NCI-H146 (cell line): ENCODE data around the gene METTL26.
A peak's percentile ranks its signal among the peaks of the same experiment; 100 is the strongest.

ENCODE experiments used
- DNase-seq: peaks from one replicate; lab custom pipeline; 2025; lab: John Stamatoyannopoulos, UW

Gene METTL26

DNA sequence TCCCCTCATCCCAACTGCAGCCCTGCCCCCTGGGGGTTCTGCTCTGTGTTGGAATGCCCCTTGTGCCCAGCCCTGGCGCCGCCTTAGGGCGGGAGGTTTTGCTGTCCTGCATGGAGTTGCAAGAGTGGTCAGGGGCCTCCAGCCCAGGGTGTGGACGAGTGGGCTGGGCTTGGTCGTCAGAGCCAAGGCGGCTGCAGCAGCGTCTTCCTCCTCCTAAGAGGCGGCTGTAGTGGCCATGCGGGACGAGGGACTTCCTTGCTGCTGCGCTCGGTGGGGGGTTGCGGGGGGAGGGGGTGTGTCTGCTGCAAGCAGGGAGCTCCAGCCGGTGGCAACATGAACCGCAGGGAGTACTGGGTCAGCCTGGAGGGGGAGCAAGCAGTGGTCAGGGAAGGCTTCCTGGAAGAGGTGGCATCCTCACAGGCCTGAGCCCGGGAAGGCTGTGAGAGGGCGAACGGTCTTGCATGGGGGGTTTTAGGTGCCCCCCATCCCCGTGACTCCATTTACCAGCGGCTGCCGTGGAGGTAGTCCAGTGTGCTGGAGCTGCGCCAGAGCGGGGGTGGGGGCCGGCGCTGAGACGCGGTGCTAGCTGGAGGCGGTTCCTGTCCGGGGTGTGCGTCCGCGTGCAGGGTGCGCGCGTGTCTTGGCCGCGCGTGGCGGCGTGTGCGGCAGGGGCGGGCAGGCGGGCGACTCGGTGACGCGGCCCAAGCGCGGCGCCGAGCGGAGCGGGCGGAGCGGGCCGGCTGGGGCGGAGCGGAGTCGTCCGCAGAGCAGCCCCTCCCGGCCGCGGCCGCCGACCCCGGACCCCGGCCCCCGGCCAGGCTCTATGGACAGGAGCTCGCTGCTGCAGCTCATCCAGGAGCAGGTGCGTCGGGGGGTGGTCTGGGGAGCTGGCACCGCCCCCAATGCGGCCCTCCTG lies 39.1 kb upstream of the METTL26 start, which contains the start of gene RHBDL1:
RHBDL1 (plus strand) TSS at position 704 of the 916 bp plus-strand sequence; CDS start at position 824, 120 bp downstream.
- DNase-seq: peak; percentile 47

DNA sequence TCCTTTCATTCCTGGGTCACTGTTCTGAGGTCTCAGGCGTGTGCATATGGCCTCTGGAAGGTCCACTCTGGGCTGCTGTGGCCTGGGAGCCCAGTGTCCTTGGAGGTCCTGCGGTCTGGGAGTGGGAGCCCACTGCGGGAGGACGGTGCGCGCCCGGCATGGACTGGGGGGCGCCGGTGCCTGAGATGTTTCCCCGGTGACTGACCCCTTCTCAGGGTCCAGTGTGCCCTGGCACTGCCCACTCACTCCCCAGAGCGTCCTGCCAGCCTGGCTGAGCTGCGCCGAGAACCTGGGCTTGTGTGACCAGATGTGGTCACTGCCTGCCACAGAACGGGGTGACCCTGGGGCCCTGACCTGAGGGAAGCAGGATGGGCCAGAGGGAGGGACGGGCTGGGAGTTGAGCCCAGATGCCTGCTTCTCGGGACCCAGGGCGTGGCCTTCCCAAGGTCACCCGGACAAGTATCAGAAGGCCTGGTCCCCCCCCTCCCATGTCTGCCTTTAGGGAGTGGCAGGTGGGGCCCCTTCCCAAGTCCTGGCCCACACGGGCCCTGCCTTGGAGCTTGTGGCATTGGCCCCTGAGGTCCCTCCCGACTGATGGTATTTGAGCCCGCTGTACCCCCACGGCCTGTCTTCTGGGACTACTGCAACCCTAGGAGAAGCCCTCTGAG lies 38.2 kb upstream of the METTL26 start:
- DNase-seq: no peak

DNA sequence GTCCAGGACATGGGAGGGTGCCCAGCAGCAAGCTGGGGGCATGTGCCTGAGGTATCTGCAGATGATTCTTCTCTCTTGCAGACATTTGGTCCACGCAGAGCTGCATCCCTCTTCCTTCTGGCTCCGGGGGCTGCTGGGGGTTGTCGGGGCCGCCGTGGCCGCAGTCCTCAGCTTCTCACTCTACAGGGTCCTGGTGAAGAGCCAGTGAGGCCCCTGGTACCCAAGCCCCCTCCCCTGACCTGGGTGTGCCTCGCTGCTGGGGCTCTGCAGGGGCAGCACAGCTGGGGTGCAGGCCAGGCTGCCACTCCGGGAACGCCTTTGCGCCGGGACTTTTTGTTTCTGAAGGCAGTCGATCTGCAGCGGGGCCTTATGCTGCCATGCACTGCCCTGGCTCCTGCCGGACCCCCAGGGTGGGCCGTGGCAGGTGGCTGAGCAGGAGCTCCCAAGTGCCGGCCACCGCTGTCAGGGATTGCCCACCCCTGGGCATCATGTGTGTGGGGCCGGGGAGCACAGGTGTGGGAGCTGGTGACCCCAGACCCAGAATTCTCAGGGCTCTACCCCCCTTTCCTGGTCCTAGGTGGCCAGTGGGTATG lies 37.4 kb upstream of the METTL26 start:
- no peak for DNase-seq

DNA sequence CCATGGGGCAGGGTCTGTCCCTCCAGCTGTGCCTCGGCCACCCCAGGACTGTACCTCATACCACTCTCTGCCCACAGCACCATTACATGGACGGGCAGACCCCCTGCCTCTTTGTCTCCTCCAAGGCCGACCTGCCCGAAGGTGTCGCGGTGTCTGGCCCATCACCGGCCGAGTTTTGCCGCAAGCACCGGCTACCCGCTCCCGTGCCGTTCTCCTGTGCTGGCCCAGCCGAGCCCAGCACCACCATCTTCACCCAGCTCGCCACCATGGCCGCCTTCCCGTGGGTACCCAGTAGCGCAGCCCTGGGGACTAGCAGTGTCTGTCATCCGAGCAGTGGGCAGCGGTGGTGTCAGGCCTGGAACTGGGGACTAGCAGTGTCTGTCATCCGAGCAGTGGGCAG lies 36.7 kb upstream of the METTL26 start:
- DNase-seq: no peak

DNA sequence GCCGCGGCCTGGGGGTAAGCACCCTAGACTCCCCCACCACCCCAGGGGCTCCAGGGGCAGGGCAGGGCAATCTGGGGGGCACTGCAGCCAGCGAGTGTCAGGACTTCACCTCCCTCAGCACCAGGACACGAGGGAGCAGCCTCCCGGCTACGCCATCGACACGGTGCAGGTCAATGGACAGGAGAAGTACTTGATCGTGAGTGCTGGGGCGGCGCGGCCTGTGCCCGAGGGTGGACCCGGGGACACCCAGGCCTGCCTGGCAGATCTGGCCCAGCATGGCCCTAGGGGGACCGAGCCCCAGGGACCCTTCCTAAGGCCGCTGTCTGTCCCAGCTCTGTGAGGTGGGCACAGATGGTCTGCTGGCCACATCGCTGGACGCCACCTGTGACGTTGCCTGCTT lies 36.3 kb upstream of the METTL26 start:
- DNase-seq: no peak

DNA sequence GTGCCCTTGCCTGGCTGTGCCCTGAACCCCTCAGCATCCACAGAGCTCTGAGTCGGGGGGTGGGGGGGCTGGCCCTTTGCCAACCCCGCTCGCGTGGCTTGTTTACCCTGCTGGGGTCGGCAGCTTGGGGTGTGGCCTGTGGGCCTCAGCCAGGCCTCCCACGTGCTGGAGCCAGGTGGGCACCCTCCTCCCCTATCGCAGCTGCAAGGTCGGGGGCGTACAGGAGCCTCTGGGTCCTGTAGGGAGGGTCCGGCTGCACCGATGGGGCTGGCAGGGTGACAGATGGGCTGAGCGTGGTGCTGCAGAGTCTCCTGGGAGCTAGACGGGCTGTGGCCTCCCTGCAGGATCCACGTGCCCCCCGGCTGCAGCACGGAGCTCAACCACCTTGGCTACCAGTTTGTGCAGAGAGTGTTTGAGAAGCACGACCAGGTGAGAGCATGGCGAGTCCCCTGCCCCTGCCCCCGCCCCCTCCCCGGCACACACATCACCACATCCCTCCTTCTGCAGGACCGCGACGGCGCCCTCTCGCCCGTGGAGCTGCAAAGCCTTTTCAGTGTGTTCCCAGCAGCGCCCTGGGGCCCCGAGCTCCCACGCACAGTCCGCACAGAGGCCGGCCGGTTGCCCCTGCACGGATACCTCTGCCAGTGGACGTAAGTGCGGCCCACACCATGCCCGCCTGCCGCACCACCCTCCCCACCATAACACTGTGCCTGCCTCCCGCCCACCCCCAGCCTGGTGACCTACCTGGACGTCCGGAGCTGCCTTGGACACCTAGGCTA lies 35.4 kb upstream of the METTL26 start:
- no peak for DNase-seq

DNA sequence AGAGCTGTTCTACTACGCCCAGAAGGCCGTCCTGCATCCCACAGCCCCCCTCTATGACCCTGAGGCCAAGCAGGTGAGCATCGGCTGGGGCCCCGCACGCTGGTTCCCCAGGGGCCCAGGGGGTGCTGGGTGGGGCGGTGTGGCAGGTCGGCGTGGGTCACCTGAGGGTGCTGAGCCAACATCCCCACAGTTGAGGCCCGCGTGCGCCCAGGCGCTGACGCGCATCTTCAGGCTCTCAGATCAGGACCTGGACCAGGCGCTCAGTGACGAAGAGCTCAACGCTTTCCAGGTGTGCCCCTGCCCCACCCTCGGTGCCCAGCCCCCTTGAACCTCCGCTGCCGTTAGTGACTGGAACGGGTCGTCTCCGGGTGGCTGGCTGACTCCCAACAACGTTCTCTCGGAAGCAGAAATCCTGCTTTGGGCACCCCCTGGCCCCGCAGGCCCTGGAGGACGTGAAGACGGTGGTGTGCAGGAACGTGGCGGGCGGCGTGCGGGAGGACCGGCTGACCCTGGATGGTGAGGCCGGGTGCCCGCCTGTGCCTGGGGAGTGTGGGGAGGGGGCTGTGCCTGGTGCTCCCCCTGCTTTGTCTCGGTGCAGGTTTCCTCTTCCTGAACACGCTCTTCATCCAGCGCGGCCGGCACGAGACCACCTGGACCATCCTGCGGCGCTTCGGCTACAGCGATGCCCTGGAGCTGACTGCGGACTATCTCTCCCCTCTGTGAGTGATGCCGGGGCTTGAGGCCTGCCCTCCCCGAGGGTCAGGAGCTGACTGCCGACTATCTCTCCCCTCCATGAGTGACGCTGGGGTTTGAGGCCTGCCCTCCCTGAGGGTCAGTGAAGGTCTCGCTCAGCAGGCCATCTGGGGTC lies 34.6 kb upstream of the METTL26 start:
- no peak for DNase-seq

DNA sequence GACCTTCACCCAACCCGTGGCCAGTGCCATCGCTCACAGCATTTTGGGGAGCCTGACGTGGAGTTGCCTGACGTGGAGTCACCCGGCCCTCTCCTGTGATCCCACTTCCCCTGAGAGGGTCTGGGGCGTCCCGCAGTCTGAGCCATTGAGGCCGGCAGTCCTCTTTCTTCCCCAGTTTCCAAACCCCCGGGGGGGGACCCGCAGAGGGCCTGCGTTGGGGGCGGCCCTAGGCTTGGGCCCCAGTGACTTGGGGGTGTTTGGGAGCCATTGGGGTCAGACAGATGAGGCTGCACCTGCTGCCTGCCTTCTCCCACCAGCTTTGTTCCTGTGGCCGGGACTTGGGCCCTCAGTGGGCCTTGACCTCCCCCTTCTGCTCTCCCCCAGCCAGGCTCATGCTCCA lies 33.6 kb upstream of the METTL26 start:
- DNase-seq: no peak

DNA sequence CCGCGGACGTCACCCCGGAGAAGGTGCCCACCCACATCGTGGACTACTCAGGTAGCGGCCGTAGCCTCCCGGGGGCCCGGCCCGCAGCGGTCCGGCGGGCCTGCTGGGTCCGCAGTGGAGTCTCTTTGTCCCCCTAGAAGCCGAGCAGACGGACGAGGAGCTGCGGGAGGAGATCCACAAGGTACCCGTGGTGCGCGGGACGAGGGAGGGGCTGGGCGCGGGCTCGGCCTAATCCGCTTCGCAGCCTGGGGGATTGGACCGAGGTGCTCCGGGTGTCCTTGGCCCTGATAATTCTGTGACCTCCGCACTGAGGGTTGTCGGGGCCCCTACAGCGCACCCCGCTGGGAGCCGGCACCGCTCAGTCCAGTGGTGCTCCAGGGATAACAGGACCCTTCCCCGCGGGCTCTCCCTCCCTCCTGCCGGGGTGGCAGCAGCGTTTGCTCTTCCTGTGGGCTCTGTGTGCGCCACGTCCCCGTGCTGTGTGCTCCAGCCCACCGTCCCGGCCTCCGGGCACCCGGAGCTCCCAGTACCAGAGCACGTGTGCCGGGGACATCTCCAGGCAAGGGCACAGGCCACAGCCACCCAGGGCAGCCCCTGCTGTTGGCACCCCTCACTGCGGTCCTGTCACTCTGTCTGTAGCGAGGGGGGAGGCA lies 32.5 kb upstream of the METTL26 start:
- peak; percentile 50 for DNase-seq

DNA sequence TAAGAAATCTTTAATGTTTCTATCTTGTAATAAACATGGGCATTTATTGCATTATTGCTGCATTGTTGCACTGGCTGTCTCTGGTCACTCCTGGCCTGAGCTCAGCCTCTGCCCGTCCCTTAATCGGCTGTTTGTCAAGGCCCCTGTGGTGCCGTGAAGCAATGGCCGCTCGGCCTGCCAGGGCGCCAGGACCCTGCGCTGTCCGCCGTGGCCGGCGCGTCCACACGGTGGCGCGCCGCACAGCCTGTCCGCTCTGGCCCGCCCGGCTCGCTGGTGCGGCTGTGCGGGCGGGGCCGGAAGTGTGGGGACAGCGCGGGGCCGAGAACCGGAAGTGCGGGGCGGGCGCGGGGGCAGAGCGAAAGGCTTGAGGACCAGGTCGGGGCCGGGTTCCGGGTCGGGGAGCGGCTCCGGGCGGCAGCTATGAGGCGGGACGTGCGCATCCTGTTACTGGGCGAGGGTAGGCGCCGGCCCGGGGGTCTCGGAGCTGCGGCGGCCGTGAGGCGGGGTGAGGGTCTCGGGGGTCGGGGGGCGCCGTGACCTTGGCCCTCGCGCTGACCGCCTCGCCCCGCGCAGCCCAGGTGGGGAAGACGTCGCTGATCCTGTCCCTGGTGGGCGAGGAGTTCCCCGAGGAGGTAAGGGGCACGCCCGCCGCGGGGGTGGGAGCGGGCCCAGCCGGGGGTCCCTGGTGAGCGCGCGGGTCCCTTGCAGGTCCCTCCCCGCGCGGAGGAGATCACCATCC lies 31.8 kb upstream of the METTL26 start, which contains the start of gene RHOT2:
RHOT2 (plus strand) TSS at position 353 of the 739 bp plus-strand sequence; CDS start at position 421, 68 bp downstream.
- DNase-seq: peak; percentile 95

DNA sequence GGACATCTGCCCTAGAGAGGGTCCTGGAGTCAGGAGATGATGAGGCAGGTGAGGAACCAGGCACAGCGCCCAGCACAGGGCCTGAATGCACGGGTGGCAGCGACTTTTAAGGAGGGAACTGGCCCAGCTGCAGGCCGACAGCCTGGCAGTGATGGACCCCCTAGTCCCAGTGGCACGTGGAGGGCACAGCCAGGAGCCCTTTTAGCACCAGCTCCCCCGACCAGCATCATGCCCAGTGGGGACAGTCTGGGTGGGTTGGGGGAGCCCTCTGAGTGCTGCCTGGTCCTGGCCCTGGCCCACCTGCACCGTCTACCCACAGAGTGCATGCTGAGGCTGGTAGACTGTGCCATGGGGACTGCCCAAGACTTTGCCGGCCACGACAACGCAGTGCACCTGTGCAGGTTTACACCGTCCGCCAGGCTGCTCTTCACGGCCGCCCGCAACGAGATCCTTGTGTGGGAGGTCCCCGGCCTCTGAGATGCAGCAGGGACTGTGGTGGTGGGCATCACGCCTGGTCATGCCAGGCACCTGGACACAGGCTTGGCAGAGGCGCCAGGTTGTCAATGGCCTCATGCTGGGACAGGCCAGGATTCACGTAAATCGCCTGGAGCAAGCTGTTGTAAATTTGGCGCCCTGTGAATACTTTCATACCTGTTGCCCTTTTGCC lies 31.1 kb upstream of the METTL26 start:
- no peak for DNase-seq

DNA sequence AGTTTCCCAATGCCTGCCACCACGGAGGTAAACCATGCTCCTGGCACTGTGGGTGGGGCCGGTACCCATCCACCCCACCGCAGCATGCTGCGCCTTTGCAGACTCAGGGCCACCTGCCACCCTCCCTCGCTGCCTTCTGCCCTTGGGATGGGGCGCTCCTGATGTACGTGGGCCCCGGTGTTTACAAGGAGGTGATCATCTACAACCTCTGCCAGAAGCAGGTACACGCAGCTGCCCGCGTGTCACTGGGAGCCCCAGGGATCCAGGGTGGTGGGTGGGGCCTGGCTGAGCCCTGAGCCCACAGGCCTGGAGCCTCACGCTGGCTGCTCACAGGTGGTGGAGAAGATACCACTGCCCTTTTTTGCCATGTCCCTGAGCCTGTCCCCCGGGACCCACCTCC lies 30.5 kb upstream of the METTL26 start:
- no peak for DNase-seq

DNA sequence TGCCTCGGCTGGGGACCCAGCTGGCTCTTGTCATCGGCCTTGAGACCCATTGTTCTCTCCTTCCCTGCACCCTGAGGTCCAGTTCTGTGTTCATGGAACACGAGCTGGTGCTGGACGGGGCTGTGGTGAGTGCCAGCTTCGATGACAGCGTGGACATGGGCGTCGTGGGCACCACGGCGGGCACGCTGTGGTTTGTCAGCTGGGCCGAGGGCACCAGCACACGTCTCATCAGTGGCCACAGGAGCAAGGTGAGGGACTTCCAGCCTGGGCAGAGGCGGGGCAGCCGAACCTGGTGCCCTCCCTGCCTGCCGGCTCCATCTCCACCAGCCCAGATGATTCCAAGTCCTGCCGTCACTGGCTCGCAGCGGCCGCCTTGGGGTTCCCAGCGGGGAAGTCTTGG lies 26.5 kb upstream of the METTL26 start:
- DNase-seq: no peak

DNA sequence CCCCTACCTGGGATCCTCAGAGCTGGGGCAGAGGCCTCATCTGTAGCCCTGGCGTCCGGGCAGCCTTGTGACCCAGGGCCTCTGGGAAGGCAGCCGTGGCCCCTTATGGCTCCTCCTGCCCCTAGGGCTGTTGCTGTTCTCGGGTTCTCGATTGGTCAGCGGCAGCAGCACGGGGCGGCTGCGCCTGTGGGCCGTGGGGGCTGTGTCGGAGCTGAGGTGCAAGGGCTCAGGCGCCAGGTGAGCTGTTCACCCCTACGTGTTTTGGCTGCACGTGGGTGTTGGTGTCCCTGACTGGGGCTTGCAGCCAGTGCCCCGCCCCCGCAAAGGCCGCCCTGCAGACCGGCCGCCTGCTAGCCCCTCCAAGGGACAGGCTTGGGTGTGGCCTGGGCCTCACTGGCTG lies 26.0 kb upstream of the METTL26 start:
- DNase-seq: no peak

DNA sequence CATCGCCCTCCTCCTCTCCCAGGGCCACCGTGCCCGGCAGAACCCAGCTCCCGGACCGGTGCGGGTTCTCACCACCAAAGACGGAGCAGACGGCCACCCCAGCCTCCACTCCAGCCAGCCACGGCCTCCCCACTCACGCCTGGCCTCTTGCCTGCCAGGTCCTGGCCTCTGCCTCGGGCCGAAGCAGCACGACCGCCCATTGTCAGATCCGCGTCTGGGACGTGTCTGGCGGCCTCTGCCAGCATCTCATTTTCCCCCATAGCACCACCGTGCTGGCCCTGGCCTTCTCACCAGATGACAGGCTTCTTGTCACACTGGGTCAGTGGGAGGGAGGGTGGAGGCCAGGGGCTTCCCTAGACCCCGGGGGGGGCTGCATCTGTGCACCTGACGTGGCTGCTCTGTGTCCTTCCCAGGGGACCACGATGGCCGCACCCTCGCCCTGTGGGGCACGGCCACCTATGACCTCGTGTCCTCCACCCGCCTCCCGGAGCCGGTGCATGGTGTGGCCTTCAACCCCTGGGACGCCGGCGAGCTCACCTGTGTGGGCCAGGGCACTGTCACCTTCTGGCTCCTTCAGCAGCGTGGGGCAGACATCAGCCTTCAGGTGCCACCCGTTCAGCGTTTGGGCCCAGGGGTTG lies 25.2 kb upstream of the METTL26 start:
- DNase-seq: no peak

DNA sequence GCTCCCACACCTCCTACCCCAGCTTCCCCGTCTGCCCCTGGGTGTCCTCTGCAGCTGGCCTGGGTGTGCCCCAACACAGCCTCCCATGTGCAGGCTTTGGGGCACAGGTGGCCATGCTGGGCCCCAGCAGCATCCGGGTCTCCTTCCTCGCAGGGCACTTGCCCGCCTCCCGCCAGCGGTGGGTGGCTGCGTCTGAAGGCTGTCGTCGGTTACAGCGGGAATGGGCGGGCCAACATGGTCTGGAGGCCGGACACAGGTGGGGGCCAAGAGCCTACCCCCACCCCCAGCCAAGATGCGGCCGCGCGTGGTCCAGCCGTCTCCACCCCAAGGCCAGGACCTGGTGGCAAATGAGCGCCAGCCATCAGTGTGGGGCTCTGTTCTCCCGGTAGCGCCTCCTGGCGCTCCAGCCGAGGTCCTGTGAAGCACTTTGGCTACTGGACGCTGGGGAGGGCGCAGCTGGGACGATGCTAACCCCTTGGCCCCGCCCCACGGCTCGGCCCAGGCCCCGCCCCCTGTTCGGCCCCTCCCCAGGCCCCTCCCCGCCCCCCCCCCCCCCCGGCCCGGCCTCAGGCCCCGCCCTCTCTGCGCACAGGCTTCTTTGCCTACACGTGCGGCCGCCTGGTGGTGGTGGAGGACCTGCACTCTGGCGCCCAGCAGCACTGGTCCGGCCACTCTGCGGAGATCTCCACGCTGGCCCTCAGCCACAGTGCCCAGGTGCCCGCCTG lies 24.5 kb upstream of the METTL26 start:
- DNase-seq: peak; percentile 31

DNA sequence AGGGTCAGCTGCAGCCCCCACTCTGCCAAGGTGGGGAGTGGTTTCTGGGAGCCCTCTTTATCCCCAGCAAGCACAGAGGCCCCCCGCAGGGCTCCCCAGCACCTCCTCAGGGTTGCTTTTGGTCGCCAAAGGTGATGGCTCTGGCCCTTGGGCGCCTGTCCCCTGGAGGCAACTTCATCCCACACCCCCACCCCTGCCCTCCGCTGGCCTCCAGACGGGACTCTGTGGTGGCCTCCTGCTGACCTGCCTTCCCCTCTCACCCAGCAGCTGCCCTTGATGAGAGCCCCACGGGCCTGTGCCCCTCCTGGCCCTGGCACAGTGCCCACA lies 24.0 kb upstream of the METTL26 start:
- no peak for DNase-seq

DNA sequence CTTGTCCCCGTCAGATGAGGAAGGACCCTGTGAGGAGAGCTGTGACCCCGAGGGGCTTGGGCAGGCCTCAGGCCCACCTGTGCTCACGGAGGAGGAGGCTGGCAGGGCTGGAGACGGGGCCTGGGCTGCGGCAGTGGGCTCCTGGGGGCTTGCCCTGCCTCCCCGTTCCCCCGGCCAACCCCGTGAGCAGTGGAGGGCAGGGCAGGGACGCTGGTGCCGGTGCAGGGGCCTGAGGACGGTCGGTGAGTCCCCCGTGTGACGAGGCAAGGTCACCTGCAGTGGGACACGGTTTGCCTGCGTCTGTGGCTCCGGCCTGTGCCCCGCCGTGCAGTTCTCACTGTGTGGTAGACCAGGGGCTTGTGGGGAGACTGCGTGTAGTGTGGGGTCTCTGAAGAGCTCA lies 23.5 kb upstream of the METTL26 start:
- DNase-seq: no peak
